HG03025 (cell line): Measurements from ENCODE around the gene YES1.
"Not testable (repeated sequence)": the region's sequence is repeated elsewhere in the genome, so short reads cannot be mapped to it uniquely, and the experiment has no call there.

ENCODE experiments used
- ATAC-seq: cut with Tn5 transposase; IDR thresholded peaks from one replicate; pipeline ENCODE4 v1.9.1; 2021; ENCODE audit warnings: mild to moderate bottlenecking, moderate library complexity; ENCODE audit not compliant: unreplicated experiment, low FRiP score

YES1 gene

DNA sequence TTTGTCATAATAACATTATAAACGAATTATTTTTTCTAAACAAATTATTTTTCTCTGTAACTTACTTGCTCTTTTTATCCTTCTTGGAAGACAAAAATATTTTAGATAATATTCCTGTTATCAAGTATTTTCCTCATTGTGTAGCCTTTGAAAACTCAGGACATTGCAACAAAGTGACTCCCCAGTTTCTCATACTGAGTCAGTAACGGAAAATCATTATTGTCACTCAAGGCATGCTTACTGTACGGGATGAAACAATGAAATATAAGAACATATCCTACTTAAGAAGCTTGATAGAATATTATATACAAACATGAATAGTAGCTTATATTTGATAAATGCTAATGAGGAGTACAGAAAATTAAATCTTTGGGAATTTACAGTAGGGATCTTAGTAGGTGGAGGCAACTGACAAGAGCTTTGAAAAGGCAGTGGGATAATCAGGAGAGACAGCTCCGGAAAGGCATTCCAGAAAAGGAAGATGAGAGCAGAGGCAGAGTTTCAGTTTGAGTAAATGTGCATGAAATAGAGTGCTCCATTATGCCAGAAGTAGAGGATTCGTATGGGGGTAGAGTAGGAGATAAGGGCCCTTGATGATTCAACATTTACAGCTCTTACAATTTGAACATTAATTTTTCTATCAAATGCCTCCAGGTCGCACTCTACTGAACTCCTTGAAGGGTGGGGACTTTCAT is 14.0 kb upstream of the YES1 start:
- ATAC-seq = no peak

DNA sequence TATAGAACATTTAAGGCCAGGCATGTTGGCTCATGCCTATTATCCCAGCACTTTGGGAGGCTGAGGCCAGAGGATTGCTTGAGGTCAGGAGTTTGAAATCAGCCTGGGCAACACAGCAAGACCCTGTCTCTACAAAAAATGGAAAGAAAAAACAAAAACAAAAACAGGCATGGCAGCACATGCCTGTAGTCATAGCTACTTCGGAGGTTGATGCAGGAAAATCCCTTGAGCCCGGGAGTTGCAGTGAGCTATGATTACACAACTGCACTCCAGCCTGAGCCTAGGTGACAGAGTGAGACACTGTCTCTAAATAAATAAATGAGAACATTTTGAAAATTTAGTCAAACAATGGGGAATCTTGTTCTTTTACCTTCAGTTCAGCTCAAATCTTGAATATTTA is 12.1 kb upstream of the YES1 start:
- ATAC-seq = no peak

DNA sequence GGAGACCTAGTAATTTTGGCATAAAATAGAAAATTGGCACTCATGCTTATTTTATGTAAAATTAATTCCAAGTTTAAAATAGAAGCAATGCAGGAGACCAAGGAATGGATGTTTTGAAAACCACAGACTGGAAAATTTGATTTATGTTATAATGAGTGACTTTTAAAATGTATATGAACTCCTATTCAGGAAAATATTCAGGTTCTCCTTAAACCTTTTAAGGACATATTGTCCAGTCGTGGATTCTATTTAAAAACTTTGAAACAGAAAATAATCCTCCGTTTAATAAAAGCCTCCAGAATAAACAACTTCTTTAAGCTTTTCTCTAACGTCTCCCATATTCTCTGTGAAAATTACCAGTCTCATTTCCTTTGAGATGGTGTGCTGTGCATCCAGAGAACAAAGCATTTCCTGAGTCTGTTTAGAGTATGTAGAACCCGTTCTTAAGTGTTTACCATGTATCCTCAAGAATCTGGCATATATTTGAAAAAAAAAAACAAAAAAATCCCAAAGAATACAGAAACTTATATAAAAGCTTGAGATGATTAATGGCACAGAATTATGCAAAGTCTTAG is 8.6 kb upstream of the YES1 start:
- no peak for ATAC-seq

DNA sequence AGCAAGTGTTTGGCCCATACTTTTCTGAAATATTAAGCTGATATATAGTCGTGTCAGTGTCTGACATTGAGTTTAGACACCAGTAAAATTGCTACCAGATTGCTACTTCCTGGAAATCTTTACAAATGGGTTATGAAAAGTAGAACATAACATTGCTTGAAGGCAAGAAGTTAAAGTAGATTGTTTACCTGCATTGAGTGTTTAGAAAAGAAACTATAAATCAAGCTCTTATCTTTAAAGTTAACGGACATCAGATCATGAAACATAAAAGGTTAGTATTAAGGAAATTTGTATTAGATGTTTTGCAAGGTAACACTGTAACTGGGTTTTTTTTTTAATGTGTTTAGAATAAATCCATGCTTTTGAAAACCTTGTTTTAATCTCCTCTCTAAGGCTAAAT is 4.8 kb upstream of the YES1 start:
- no peak for ATAC-seq

DNA sequence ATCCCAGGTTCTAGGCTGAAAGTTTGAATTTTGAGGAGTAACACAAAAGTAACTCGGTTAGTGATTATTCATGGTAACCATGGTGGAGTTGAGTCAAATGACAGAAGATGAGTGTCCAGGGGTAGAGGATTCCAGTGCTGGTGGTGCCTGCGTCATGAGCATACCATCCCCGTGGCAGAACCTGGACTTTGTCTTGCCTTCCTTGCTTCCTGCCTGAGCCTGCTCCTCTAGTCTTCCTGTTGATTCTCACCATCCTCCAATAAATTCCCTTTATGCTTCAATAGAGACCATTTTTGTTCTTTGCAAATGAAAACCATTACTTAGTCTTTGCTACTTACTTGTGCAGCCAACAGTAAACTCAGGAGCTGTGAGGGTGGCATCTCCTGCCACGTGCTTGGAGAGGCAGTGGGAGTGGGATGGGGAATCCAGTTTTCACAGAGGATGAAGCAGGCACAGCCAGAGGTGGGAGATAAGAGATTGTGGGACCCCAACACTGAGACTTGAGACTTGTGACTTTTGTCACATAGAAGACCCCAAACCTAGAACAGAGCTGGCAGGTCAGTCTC is 4.1 kb upstream of the YES1 start:
- no peak for ATAC-seq

GRCh38 chr18:815353-815752 is 3.3 kb upstream of the YES1 start:
- no peak for ATAC-seq

GRCh38 chr18:814300-815084 is 2.5 kb upstream of the YES1 start:
- no peak for ATAC-seq

GRCh38 chr18:813172-814071 is 1.4 kb upstream of the YES1 start:
- no peak for ATAC-seq

DNA sequence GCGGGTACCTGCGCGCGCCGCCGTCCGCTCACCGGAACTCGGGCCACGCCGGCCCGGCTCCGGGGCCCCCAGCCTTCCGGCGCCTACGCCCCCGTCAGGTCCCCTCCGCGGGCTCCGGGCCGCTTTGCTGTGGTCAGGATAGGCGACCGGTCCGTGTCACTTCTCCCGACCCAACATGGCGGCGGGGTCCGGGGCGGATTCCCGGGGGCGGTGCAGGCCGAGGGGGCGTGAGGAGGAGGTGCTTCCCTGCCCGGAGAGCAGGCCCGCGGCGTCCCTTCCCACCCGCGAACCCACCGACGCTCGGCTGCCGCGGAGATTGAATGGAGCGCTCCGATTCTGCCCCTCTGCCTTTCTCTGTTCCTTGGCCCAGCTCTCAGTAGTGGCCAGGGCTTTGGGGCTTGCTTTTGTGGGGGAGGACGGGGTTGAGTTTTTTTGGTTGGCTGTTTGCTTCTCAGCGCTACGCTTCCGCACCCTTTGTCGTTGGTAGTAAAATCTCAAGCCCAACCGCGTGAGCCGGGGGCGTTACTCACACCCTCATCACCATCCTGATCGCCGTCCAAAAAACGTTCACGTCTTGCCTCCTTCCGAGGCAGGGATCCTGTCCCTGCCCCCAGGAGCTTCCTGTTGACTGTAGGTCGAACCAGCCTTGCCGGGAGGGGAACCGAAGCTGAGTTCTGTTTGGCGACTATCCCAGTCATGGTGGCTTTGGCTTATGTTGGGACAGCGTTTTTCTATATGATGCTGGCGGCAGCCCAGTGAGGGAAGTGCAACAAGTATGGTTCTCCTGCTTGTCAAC is 532 bp upstream of the YES1 start:
- peak; percentile 50 for ATAC-seq

GRCh38 chr18:811182-811891 is 705 bp downstream of the YES1 start:
- peak; percentile 23 for ATAC-seq

GRCh38 chr18:809985-810642 is 1.9 kb downstream of the YES1 start:
- ATAC-seq = no peak

DNA sequence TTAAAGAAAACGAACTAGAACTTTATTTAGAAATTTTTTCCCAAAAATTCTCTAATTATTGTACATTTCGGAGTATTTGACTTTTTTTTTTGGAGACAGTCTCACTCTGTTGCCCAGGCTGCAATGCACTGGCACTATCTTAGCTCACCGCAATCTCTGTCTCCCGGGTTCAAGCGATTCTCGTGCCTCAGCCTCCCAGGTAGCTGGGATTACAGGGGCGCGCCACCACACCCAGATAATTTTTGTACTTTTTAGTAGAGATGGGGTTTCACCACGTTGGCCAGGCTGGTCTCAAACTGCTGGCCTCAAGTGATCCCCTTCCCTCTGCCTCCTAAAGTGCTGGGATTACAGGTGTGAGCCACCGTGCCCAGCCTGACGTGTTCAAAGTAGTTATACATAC is 2.8 kb downstream of the YES1 start:
- ATAC-seq = not testable (repeated sequence)

DNA sequence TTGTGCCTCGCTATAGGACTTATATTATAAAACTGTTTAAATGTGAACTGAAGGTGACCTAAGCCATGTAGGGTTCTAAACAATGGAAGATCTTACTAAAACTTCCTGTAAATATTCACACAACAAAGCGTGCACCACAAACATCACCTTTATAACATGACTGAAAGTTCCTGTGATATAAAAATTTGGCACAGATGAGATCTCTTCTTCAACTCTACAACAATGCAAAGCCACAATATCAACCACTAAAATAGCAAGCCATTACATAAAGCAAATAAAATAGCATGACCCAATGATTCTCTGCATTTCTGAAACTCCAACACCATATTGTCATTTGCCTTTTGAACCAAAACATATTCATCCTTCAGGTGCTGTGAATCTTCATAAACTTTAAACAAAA is 3.5 kb downstream of the YES1 start:
- ATAC-seq = no peak

- ATAC-seq = no peak
Observed at GRCh38 chr18:808086-808485, 4.0 kb downstream of the YES1 start.

DNA sequence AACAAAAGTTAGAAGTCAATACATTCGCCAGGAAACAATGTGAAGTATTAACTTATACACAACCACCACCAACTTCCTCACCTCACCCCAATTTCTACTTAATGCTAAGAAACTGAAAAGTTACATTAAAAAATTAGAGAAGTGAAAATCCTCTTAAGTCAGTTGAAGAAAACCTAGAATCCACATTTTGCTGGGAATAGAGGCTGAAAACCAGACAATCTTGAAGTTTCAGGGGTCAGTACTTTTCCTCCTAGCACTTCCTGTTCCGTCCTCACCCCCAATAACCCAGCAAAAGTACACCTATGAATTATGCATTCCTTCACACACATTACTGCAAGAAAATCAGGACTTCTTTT is 6.3 kb downstream of the YES1 start:
- peak; percentile 20 for ATAC-seq

GRCh38 chr18:805008-805754 is 6.9 kb downstream of the YES1 start:
- ATAC-seq = peak; percentile 59

DNA sequence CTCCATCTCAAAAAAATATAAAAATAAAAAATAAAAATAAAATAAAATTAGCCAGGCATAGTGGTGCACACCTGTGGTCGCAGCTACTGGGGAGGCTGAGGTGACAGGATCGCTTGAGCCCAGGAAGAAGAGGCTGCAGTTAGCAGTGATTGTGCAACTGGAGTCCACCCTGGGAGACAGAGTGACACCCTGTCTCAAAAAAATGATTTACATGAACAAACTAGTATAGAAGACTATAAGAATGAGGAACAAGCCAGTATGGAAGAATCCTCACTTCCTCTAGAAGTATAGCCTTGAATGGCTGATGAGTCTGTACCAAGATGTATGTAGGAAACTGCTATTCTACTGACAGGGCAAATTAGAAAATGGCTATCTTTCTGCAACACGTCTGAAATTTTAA is 10.9 kb downstream of the YES1 start:
- no peak for ATAC-seq

- ATAC-seq = no peak
Observed at GRCh38 chr18:799943-800342, 12.1 kb downstream of the YES1 start.
